OCI-LY7 (cell line): ENCODE results near the gene TEX22. TPM values are rescaled to one million over a fixed set of nuclear protein-coding genes. Genes with fewer than 3 reads are reported as not detected.

ENCODE experiments used
- BruUV-seq: library from RNA; stranded (reverse); fragments of 400-500 nt; replicated peaks from 2 replicates; lab custom pipeline; 2021; lab: Mats Ljungman, UMichigan
- CTCF ChIA-PET: fragments of 300-600 bp; sonication (Branson Sonifier 250); formaldehyde crosslinking; loops from one replicate; lab custom pipeline; 2022; ENCODE audit warnings: antibody characterized with exemption; ENCODE audit not compliant: unreplicated experiment; lab: Charles Lee
- POLR2A ChIA-PET: fragments of 300-600 bp; sonication (Branson Sonifier 250); formaldehyde crosslinking; loops from one replicate; lab custom pipeline; 2022; ENCODE audit warnings: antibody characterized with exemption; lab: Charles Lee
- DNase-seq: peaks from one replicate; pipeline ENCODE4 v3.0.0-alpha.2; 2015; ENCODE audit warnings: low spot score
- H2AFZ ChIP-seq: fragments of 200-600 bp; sonication (generic), shearing (Covaris generic); 2 replicates; pipeline ENCODE4 v1.6.1; 2014; ENCODE audit warnings: mild to moderate bottlenecking, antibody characterized with exemption, low read length, moderate library complexity
- H3K27ac ChIP-seq: fragments of 200-600 bp; sonication (generic); 2 replicates; pipeline ENCODE4 v1.5.1; 2014; ENCODE audit warnings: mixed run types, low read depth, mild to moderate bottlenecking, moderate library complexity, low read length, inconsistent platforms; ENCODE audit not compliant: poor library complexity, severe bottlenecking
- H3K36me3 ChIP-seq: fragments of 200-600 bp; sonication (generic); 2 replicates; pipeline ENCODE4 v1.6.1; 2014; ENCODE audit warnings: mild to moderate bottlenecking, antibody characterized with exemption, low read length, moderate library complexity, mixed read lengths; ENCODE audit not compliant: insufficient read depth
- H3K4me1 ChIP-seq: fragments of 200-600 bp; sonication (generic); 2 replicates; pipeline ENCODE4 v1.5.1; 2014; ENCODE audit warnings: mild to moderate bottlenecking, low read length; ENCODE audit not compliant: insufficient read depth, poor library complexity, severe bottlenecking
- H3K4me2 ChIP-seq: fragments of 200-600 bp; sonication (generic); 2 replicates; pipeline ENCODE4 v1.6.1; 2014; ENCODE audit warnings: mild to moderate bottlenecking, low read length
- H3K4me3 ChIP-seq: fragments of 200-600 bp; sonication (generic); 2 replicates; pipeline ENCODE4 v1.5.1; 2014; ENCODE audit warnings: mild to moderate bottlenecking, low read depth, low read length; ENCODE audit not compliant: poor library complexity, severe bottlenecking
- H3K79me2 ChIP-seq: fragments of 200-600 bp; sonication (generic); 2 replicates; pipeline ENCODE4 v1.6.1; 2016; ENCODE audit warnings: low read depth, mild to moderate bottlenecking, low read length, moderate library complexity, mixed read lengths; ENCODE audit not compliant: insufficient read depth
- H3K9me2 ChIP-seq: fragments of 200-600 bp; sonication (generic); 2 replicates; pipeline ENCODE4 v1.6.1; 2016; ENCODE audit warnings: mild to moderate bottlenecking, low read length, mixed read lengths; ENCODE audit not compliant: insufficient read depth
- H3K9me3 ChIP-seq: fragments of 200-600 bp; sonication (generic); 2 replicates; pipeline ENCODE4 v1.6.1; 2014; ENCODE audit warnings: mild to moderate bottlenecking, mixed run types, low read length, mixed read lengths
- H4K20me1 ChIP-seq: fragments of 200-600 bp; sonication (generic); 2 replicates; pipeline ENCODE4 v1.6.1; 2014; ENCODE audit warnings: mild to moderate bottlenecking, antibody characterized with exemption, low read length, moderate library complexity, mixed read lengths; ENCODE audit not compliant: insufficient read depth
- EZH2phosphoT487 ChIP-seq: fragments of 200-600 bp; sonication (generic); IDR thresholded peaks from 2 replicates; pipeline ENCODE4 v1.6.1; 2018; ENCODE audit warnings: low read depth, borderline replicate concordance, mild to moderate bottlenecking, mixed run types, antibody characterized with exemption, low read length, moderate library complexity, mixed read lengths
- intact Hi-C: fragments of 100-400 bp; cut with micrococcal nuclease; formaldehyde crosslinking; loops from one replicate; pipeline ENCODE4 v1.10.0; 2022; ENCODE audit not compliant: unreplicated experiment
- total RNA-seq, 2 experiments: library from RNA; depleted of rRNA in 1 of 2; stranded (reverse); fragments of >200 nt in 1 of 2; shearing (Covaris generic) in 1 of 2; gene quantifications; 2 replicates each; pipeline ENCODE4 v1.2.3, GENCODE V29; 2014 to 2022
- TF ChIP-seq, protein P1 (sequence below): fragments of 200-600 bp; sonication (generic); conservative IDR thresholded peaks from 2 replicates; pipeline ENCODE4 v1.5.1; 2014; ENCODE audit warnings: mild to moderate bottlenecking, antibody characterized with exemption, low read length, moderate library complexity, mixed read lengths

Gene TEX22
- total RNA-seq, 2 experiments from 2014 or later: 1.3 to 9.2 TPM

DNA sequence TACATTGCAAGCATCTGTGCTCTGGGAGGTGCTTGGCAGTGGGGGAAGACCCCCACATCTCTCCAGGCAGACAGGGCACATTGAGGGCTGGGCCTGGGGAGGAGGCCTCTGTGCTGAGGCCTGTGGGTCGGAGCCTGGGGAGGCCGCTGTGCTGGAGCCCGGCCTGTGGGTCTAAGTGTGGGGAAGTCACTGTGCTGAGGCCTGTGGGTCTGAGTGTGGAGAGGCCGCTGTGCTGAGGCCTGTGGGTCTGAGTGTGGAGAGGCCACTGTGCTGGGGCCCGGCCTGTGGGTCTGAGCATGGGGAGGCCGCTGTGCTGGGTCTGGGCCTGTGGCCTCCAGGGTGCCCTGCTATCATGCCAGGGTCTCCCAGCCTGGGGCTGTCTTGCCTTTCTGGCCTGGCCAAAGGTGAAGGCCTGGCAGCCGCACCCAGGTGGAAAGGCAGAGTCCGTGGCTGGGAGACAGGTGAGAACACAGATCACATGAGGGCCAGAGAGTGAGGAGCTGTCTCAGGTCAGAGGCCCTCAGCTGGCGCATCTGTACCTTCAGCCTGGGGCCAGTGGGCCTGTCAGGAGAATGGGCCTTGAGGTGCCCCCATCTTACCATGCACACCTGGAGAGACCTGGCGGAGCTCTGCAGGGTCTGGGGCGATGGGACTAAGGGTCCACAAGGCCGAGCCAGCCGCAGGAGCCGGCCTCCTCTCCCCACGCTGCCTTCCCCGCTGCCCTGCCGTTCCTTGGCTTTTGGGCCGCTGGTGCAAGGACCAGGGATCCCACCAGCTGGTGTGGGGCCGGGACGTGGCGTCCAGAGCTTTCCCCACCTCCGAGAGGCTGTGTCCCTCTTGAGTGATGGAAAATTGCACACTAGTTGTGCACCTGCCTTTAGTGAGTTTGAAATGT, 57.7 kb downstream of the TEX22 start:
- Histone ChIP-seq H3K27ac (no peak overlapping the region), H3K9me2 (no peaks in the 10 kb centered on the region), H3K9me3 (no peaks in the 10 kb centered on the region), H4K20me1 (no peaks in the 10 kb centered on the region), H2AFZ (no peak overlapping the region), H3K79me2 (no peaks in the 10 kb centered on the region), H3K4me1 (no peaks in the 10 kb centered on the region), H3K4me3 (no peak overlapping the region), H3K4me2 (no peak overlapping the region), H3K36me3 (peaks cover 64% of the 10 kb centered on the region)
- TF ChIP-seq EZH2phosphoT487: no peak
- TF ChIP-seq, protein P1, sequence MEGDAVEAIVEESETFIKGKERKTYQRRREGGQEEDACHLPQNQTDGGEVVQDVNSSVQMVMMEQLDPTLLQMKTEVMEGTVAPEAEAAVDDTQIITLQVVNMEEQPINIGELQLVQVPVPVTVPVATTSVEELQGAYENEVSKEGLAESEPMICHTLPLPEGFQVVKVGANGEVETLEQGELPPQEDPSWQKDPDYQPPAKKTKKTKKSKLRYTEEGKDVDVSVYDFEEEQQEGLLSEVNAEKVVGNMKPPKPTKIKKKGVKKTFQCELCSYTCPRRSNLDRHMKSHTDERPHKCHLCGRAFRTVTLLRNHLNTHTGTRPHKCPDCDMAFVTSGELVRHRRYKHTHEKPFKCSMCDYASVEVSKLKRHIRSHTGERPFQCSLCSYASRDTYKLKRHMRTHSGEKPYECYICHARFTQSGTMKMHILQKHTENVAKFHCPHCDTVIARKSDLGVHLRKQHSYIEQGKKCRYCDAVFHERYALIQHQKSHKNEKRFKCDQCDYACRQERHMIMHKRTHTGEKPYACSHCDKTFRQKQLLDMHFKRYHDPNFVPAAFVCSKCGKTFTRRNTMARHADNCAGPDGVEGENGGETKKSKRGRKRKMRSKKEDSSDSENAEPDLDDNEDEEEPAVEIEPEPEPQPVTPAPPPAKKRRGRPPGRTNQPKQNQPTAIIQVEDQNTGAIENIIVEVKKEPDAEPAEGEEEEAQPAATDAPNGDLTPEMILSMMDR: no peak
- BruUV-seq: no TSS peak
- DNase-seq: no peak
- intact Hi-C loops: no loop called here
- CTCF ChIA-PET: no interaction called here
- POLR2A ChIA-PET: interaction anchor here (1.1 kb wide), 1 partner anchor 26 kb away, joined by 3 read pairs; no protein-coding TSS in a partner anchor

DNA sequence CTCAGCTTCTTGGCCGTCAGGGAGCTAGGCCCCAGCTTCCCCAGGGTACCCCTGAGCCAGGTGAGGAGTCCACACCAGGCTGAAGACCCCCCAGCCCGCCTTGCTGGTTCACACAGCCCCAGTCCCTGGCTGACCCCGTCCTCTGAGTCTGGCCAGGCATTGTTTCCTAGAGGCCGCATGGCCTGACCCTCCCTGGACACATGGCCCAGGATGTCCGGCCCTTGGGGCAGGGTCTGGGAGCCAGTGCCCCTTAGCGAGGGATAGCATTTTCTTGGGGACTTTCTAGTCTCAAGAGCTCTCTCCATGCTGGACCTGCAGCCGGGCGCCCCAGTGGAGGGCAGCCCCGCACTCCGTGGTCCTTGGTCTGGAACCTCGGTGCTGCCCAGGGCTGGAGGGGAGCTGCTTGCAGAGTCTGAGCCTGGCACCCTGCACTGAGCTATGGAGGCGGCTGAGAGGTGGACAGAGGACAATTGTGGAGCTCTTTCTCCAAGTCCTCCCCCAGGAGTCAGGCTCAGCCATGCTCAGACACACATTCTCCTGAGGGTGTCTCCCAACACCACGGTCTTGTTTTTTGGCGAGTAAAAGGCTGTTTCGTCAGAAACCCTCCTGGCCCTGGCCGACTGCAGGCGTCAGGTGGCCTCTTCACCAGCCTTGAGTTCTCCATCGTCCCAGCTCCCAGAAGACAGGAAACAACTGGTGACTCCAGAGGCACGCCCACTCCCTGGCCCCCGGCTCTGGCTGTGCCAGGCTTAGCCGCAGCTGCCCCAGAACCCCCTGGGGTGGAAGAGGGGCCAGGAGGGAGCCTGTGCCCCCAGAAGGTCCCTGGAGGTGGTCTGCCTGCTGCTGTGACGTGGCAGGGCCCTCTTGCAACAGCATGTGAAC, 58.6 kb downstream of the TEX22 start:
- no peak for DNase-seq
- TF ChIP-seq EZH2phosphoT487: no peak
- TF ChIP-seq, protein P1: no peak
- intact Hi-C loops: no loop called here
- no peak overlapping the region for H3K27ac ChIP-seq
- H3K4me3 ChIP-seq: no peak overlapping the region
- ChIA-PET CTCF (no interaction called here), POLR2A (interaction anchor here (0.7 to 1.1 kb wide), 2 partner anchors 26 to 384 kb away, joined by 3 read pairs; no protein-coding TSS in a partner anchor)
- no peaks in the 10 kb centered on the region for H4K20me1 ChIP-seq
- no peaks in the 10 kb centered on the region for H3K9me2 ChIP-seq
- H3K79me2 ChIP-seq: no peaks in the 10 kb centered on the region
- no peak overlapping the region for H3K4me2 ChIP-seq
- no peaks in the 10 kb centered on the region for H3K9me3 ChIP-seq
- H3K36me3 ChIP-seq: peaks cover 66% of the 10 kb centered on the region
- no peaks in the 10 kb centered on the region for H3K4me1 ChIP-seq
- no TSS peak for BruUV-seq
- H2AFZ ChIP-seq: no peak overlapping the region
